Neural crest cell (in vitro differentiated cells): Measurements from ENCODE around the gene VRK1. TPM values are rescaled to one million over a fixed set of nuclear protein-coding genes. Genes with fewer than 3 reads are reported as not detected.

ENCODE experiments used
- DNase-seq: peaks from one replicate; pipeline ENCODE4 v3.0.0; 2021; ENCODE audit warnings: low read depth, mixed read lengths, low spot score
- H3K27ac Mint-ChIP-seq: one replicate; pipeline ENCODE4 v1.8.0; 2021; ENCODE audit warnings: mild to moderate bottlenecking, mixed read lengths; ENCODE audit not compliant: unreplicated experiment
- H3K27me3 Mint-ChIP-seq: 2 replicates; pipeline ENCODE4 v1.8.0; 2021; ENCODE audit warnings: low read depth, mild to moderate bottlenecking, mixed read lengths
- H3K36me3 Mint-ChIP-seq: 2 replicates; pipeline ENCODE4 v1.8.0; 2021; ENCODE audit warnings: low read depth, mild to moderate bottlenecking, mixed read lengths
- H3K4me1 Mint-ChIP-seq: 2 replicates; pipeline ENCODE4 v1.8.0; 2021; ENCODE audit warnings: mixed read lengths
- H3K4me3 Mint-ChIP-seq: one replicate; pipeline ENCODE4 v1.8.0; 2021; ENCODE audit warnings: mild to moderate bottlenecking, mixed read lengths
- H3K9me3 Mint-ChIP-seq: 2 replicates; pipeline ENCODE4 v1.8.0; 2021; ENCODE audit warnings: mixed read lengths
- total RNA-seq: library from RNA; stranded (reverse); gene quantifications from 2 replicates; pipeline ENCODE4 v1.2.1, GENCODE V29; 2021
- TF ChIP-seq, protein P1 (sequence below): fragments of 200-600 bp; sonication (generic); conservative IDR thresholded peaks from 2 replicates; pipeline ENCODE4 v1.5.0; 2021; ENCODE audit warnings: antibody characterized with exemption, mild to moderate bottlenecking

VRK1 gene
- total RNA-seq, 1 donor from 2014 or later, result 62.1 TPM

DNA sequence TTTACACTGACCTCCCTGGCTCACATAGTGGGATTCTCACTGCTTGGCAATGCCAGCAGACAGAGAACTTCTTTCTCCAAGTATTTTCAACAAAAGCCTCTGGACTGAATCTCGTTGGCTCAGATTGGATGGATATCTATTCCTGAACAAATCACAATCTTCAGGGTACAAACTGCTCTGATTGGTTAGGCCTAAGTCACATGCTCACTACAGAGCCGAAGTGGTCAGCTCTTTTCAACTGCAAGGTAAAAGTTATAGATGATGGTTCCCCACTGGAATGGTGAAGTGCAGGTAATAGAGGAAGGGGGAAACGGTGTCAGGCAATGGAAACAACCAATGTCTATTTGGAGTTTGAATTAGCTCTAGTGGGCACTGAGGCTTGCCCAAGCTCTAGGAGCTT, 16.7 kb upstream of the VRK1 start:
- DNase-seq, result no peak
- H3K4me3 Mint-ChIP-seq, result no peak overlapping the region
- no peaks in the 10 kb centered on the region for H3K9me3 Mint-ChIP-seq
- H3K4me1 Mint-ChIP-seq, result peaks cover 4% of the 10 kb centered on the region
- no peak overlapping the region for H3K27ac Mint-ChIP-seq
- TF ChIP-seq, protein P1, sequence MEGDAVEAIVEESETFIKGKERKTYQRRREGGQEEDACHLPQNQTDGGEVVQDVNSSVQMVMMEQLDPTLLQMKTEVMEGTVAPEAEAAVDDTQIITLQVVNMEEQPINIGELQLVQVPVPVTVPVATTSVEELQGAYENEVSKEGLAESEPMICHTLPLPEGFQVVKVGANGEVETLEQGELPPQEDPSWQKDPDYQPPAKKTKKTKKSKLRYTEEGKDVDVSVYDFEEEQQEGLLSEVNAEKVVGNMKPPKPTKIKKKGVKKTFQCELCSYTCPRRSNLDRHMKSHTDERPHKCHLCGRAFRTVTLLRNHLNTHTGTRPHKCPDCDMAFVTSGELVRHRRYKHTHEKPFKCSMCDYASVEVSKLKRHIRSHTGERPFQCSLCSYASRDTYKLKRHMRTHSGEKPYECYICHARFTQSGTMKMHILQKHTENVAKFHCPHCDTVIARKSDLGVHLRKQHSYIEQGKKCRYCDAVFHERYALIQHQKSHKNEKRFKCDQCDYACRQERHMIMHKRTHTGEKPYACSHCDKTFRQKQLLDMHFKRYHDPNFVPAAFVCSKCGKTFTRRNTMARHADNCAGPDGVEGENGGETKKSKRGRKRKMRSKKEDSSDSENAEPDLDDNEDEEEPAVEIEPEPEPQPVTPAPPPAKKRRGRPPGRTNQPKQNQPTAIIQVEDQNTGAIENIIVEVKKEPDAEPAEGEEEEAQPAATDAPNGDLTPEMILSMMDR, result no peak
- no peaks in the 10 kb centered on the region for H3K36me3 Mint-ChIP-seq
- H3K27me3 Mint-ChIP-seq, result peaks cover 2% of the 10 kb centered on the region

- peaks cover 2% of the 10 kb centered on the region for H3K27me3 Mint-ChIP-seq
- no peak for DNase-seq
- H3K4me1 Mint-ChIP-seq, result peaks cover 4% of the 10 kb centered on the region
- H3K27ac Mint-ChIP-seq, result no peak overlapping the region
- TF ChIP-seq, protein P1, result no peak
- H3K9me3 Mint-ChIP-seq, result no peaks in the 10 kb centered on the region
- no peak overlapping the region for H3K4me3 Mint-ChIP-seq
- H3K36me3 Mint-ChIP-seq, result no peaks in the 10 kb centered on the region
Observed at GRCh38 chr14:96781371-96781770, 15.8 kb upstream of the VRK1 start.

DNA sequence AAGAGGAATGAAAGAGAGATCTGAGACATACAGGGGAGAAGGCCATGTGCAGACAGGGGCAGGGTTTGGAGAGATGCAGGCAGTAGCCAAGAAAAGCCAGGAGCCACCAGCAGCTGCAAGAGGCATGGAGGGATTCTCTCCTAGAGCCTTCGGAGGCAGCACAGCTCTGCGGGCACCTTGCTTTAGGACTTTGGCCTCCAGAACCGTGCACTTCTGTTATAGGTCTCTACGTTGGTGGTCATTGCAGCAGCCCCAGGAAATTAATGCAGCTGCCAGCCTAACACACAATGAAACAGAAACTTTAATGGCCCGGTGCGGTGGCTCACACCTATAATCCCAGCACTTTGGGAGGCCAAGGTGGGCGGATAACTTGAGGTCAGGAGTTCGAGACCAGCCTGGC, 14.7 kb upstream of the VRK1 start:
- Mint-ChIP-seq H3K4me3 (no peak overlapping the region), H3K9me3 (no peaks in the 10 kb centered on the region), H3K27me3 (peaks cover 2% of the 10 kb centered on the region), H3K36me3 (no peaks in the 10 kb centered on the region), H3K27ac (no peak overlapping the region), H3K4me1 (no peaks in the 10 kb centered on the region)
- no peak for DNase-seq
- TF ChIP-seq, protein P1, result no peak

GRCh38 chr14:96783043-96783914, 13.9 kb upstream of the VRK1 start:
- H3K36me3 Mint-ChIP-seq, result no peaks in the 10 kb centered on the region

DNA sequence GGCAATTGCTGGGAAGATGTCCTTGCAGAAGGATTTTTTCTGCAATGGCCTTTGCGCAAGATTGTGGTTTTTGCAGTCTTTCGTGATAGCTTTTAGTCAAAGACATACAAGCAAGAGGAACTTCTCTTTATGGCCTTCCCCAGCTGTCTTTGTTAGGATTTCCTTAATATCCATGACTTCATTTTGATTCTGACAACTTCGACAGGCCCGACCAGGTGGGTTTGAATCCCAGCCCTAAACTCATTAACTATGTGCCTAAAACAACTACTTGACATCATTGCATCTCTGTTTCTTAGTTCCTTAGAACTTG, 13.3 kb upstream of the VRK1 start:
- Mint-ChIP-seq H3K36me3 (no peaks in the 10 kb centered on the region), H3K4me3 (no peak overlapping the region), H3K9me3 (no peaks in the 10 kb centered on the region), H3K27me3 (peaks cover 2% of the 10 kb centered on the region), H3K4me1 (no peaks in the 10 kb centered on the region), H3K27ac (no peak overlapping the region)
- TF ChIP-seq, protein P1, result no peak
- DNase-seq, result no peak

More at GRCh38 chr14:96783043-96783914, 13.9 kb upstream of the VRK1 start:
- no peak for DNase-seq
- Mint-ChIP-seq H3K27me3 (peaks cover 2% of the 10 kb centered on the region), H3K27ac (no peak overlapping the region), H3K4me3 (no peak overlapping the region), H3K4me1 (no peaks in the 10 kb centered on the region), H3K9me3 (no peaks in the 10 kb centered on the region)
- TF ChIP-seq, protein P1, result no peak
